ENCODE data around the gene SACM1L. TPM values are rescaled to one million over a fixed set of nuclear protein-coding genes. Genes with fewer than 3 reads are reported as not detected.
"Not testable (repeated sequence)": the region's sequence is repeated elsewhere in the genome, so short reads cannot be mapped to it uniquely, and the experiment has no call there.

Gene SACM1L
- total and polyA plus RNA-seq, 4 experiments from 2014 or later: 27.6 to 104 (median 67.4) TPM

GRCh38 chr3:45751537-45752242 is 62.5 kb downstream of the SACM1L start:
- intact Hi-C loops (cut with micrococcal nuclease): no loop called here
- no peaks in the 10 kb centered on the region for H3K9me3 Mint-ChIP-seq
- H3K36me3 Mint-ChIP-seq: peaks cover 7 to 21% of the 10 kb centered on the region in 2 donors
- POLR2A ChIA-PET (ENCODE audit: partially characterized antibody): no interaction called here
- peaks cover 6% of the 10 kb centered on the region for H3K36me3 ChIP-seq (ENCODE audit: insufficient read depth, low read length)
- H3K4me3 ChIP-seq (ENCODE audit: low read length in 2 of 2): no peak overlapping the region
- no peak overlapping the region for H3K27ac ChIP-seq (ENCODE audit: low read depth, low read length)
- DNase-seq: no peak
- H3K27me3 ChIP-seq (ENCODE audit: insufficient read depth, low read length): no peaks in the 10 kb centered on the region
- no peaks in the 10 kb centered on the region for H3K9me3 ChIP-seq (ENCODE audit: control insufficient read depth in 1 of 2, low read length in 2 of 2)
- no peaks in the 10 kb centered on the region for H3K4me1 Mint-ChIP-seq
- H3K27me3 Mint-ChIP-seq: no peaks in the 10 kb centered on the region
- H3K4me1 ChIP-seq (ENCODE audit: insufficient read depth, low read length): no peaks in the 10 kb centered on the region
- no peak overlapping the region for H3K27ac Mint-ChIP-seq
- CTCF ChIA-PET (ENCODE audit: partially characterized antibody): no interaction called here
- H3K4me3 Mint-ChIP-seq: no peak overlapping the region

GRCh38 chr3:45753095-45753494 is 63.9 kb downstream of the SACM1L start:
- intact Hi-C loops (cut with micrococcal nuclease): no loop called here
- no peaks in the 10 kb centered on the region for H3K9me3 ChIP-seq (ENCODE audit: control insufficient read depth in 1 of 2, low read length in 2 of 2)
- H3K4me3 Mint-ChIP-seq: no peak overlapping the region
- DNase-seq: no peak
- H3K36me3 ChIP-seq (ENCODE audit: insufficient read depth, low read length): no peaks in the 10 kb centered on the region
- H3K9me3 Mint-ChIP-seq: no peaks in the 10 kb centered on the region
- no peaks in the 10 kb centered on the region for H3K4me1 Mint-ChIP-seq
- peaks cover 1 to 15% of the 10 kb centered on the region in 2 donors for H3K36me3 Mint-ChIP-seq
- H3K27ac Mint-ChIP-seq: no peak overlapping the region
- no peaks in the 10 kb centered on the region for H3K27me3 ChIP-seq (ENCODE audit: insufficient read depth, low read length)
- H3K4me1 ChIP-seq (ENCODE audit: insufficient read depth, low read length): no peaks in the 10 kb centered on the region
- no peaks in the 10 kb centered on the region for H3K27me3 Mint-ChIP-seq
- CTCF ChIA-PET (ENCODE audit: partially characterized antibody): interaction anchor here (0.6 kb wide), 1 partner anchor 736 kb away, joined by 3 read pairs; no protein-coding TSS in a partner anchor
- no peak overlapping the region for H3K27ac ChIP-seq (ENCODE audit: low read depth, low read length)
- POLR2A ChIA-PET (ENCODE audit: partially characterized antibody): no interaction called here
- no peak overlapping the region for H3K4me3 ChIP-seq (ENCODE audit: low read length in 2 of 2)

- peak overlapping the region in 1 of 7 donors; percentile 43 for H3K27ac Mint-ChIP-seq
- DNase-seq: no peak
- no peaks in the 10 kb centered on the region for H3K9me3 Mint-ChIP-seq
- POLR2A ChIA-PET (ENCODE audit: partially characterized antibody): no interaction called here
- no peaks in the 10 kb centered on the region for H3K9me3 ChIP-seq (ENCODE audit: control insufficient read depth in 1 of 2, low read length in 2 of 2)
- no peak overlapping the region for H3K4me3 Mint-ChIP-seq
- H3K4me1 ChIP-seq (ENCODE audit: insufficient read depth, low read length): no peaks in the 10 kb centered on the region
- peaks cover 0 to 12% of the 10 kb centered on the region in 2 donors for H3K36me3 Mint-ChIP-seq
- intact Hi-C loops (cut with micrococcal nuclease): no loop called here
- no peaks in the 10 kb centered on the region for H3K27me3 ChIP-seq (ENCODE audit: insufficient read depth, low read length)
- H3K27ac ChIP-seq (ENCODE audit: low read depth, low read length): no peak overlapping the region
- H3K4me1 Mint-ChIP-seq: no peaks in the 10 kb centered on the region
- H3K27me3 Mint-ChIP-seq: no peaks in the 10 kb centered on the region
- H3K4me3 ChIP-seq (ENCODE audit: low read length in 2 of 2): no peak overlapping the region
- CTCF ChIA-PET (ENCODE audit: partially characterized antibody): interaction anchor here (1.3 kb wide), 1 partner anchor 175 kb away, joined by 6 read pairs; no protein-coding TSS in a partner anchor
- H3K36me3 ChIP-seq (ENCODE audit: insufficient read depth, low read length): no peaks in the 10 kb centered on the region
Observed at GRCh38 chr3:45754461-45754860, 65.3 kb downstream of the SACM1L start.

- DNase-seq: no peak
- no peak overlapping the region for H3K4me3 ChIP-seq (ENCODE audit: low read length in 2 of 2)
- Mint-ChIP-seq H3K9me3 (no peaks in the 10 kb centered on the region), H3K4me3 (no peak overlapping the region), H3K36me3 (peaks cover 0 to 12% of the 10 kb centered on the region in 2 donors), H3K27ac (no peak overlapping the region), H3K27me3 (no peaks in the 10 kb centered on the region), H3K4me1 (no peaks in the 10 kb centered on the region)
- ChIA-PET POLR2A (ENCODE audit: partially characterized antibody) (no interaction called here), CTCF (ENCODE audit: partially characterized antibody) (interaction anchor here (1.3 kb wide), 1 partner anchor 173 kb away, joined by 6 read pairs; no protein-coding TSS in a partner anchor)
- H3K4me1 ChIP-seq (ENCODE audit: insufficient read depth, low read length): no peaks in the 10 kb centered on the region
- no peak overlapping the region for H3K27ac ChIP-seq (ENCODE audit: low read depth, low read length)
- no peaks in the 10 kb centered on the region for H3K36me3 ChIP-seq (ENCODE audit: insufficient read depth, low read length)
- H3K27me3 ChIP-seq (ENCODE audit: insufficient read depth, low read length): no peaks in the 10 kb centered on the region
- intact Hi-C loops (cut with micrococcal nuclease): no loop called here
- H3K9me3 ChIP-seq (ENCODE audit: control insufficient read depth in 1 of 2, low read length in 2 of 2): no peaks in the 10 kb centered on the region
Observed at GRCh38 chr3:45756055-45756454, 66.9 kb downstream of the SACM1L start.

- H3K27me3 ChIP-seq (ENCODE audit: insufficient read depth, low read length); H3K36me3 ChIP-seq (ENCODE audit: insufficient read depth, low read length); intact Hi-C loops (cut with micrococcal nuclease); CTCF ChIA-PET (ENCODE audit: partially characterized antibody); H3K27me3 Mint-ChIP-seq; H3K4me3 Mint-ChIP-seq; H3K27ac Mint-ChIP-seq; H3K27ac ChIP-seq (ENCODE audit: low read depth, low read length); H3K9me3 ChIP-seq (ENCODE audit: control insufficient read depth in 1 of 2, low read length in 2 of 2); H3K4me1 Mint-ChIP-seq; DNase-seq; H3K9me3 Mint-ChIP-seq; H3K4me1 ChIP-seq (ENCODE audit: insufficient read depth, low read length); H3K4me3 ChIP-seq (ENCODE audit: low read length in 2 of 2); POLR2A ChIA-PET (ENCODE audit: partially characterized antibody): not testable (repeated sequence)
- peaks cover 0 to 12% of the 10 kb centered on the region in 2 donors for H3K36me3 Mint-ChIP-seq
Observed at GRCh38 chr3:45757141-45757540, 67.9 kb downstream of the SACM1L start.

GRCh38 chr3:45758871-45759270 is 69.7 kb downstream of the SACM1L start:
- Histone ChIP-seq H3K9me3 (ENCODE audit: control insufficient read depth in 1 of 2, low read length in 2 of 2) (no peaks in the 10 kb centered on the region), H3K4me1 (ENCODE audit: insufficient read depth, low read length) (no peaks in the 10 kb centered on the region), H3K36me3 (ENCODE audit: insufficient read depth, low read length) (no peaks in the 10 kb centered on the region), H3K27ac (ENCODE audit: low read depth, low read length) (no peak overlapping the region), H3K4me3 (ENCODE audit: low read length in 2 of 2) (no peak overlapping the region), H3K27me3 (ENCODE audit: insufficient read depth, low read length) (no peaks in the 10 kb centered on the region)
- DNase-seq: no peak
- Mint-ChIP-seq H3K36me3 (peaks cover 0 to 6% of the 10 kb centered on the region in 2 donors), H3K27me3 (no peaks in the 10 kb centered on the region), H3K4me1 (peaks cover 0 to 4% (median 3%) of the 10 kb centered on the region in 4 donors), H3K27ac (no peak overlapping the region), H3K9me3 (no peaks in the 10 kb centered on the region), H3K4me3 (no peak overlapping the region)
- ChIA-PET CTCF (ENCODE audit: partially characterized antibody) (interaction anchor here (0.8 to 6.4 kb wide), 5 partner anchors 15 to 320 kb away, joined by 3 to 65 read pairs (median 5); no protein-coding TSS in a partner anchor), POLR2A (ENCODE audit: partially characterized antibody) (interaction anchor here (1.1 kb wide), 1 partner anchor 171 kb away, joined by 3 read pairs; no protein-coding TSS in a partner anchor)
- intact Hi-C loops (cut with micrococcal nuclease): no loop called here

- no peak overlapping the region for H3K27ac ChIP-seq (ENCODE audit: low read depth, low read length)
- Mint-ChIP-seq H3K36me3 (no peaks in the 10 kb centered on the region), H3K4me3 (no peak overlapping the region), H3K27me3 (peaks cover 0 to 4% of the 10 kb centered on the region in 2 donors), H3K4me1 (peaks cover 0 to 4% (median 3%) of the 10 kb centered on the region in 4 donors), H3K9me3 (no peaks in the 10 kb centered on the region), H3K27ac (no peak overlapping the region)
- H3K27me3 ChIP-seq (ENCODE audit: insufficient read depth, low read length): no peaks in the 10 kb centered on the region
- no peaks in the 10 kb centered on the region for H3K9me3 ChIP-seq (ENCODE audit: control insufficient read depth in 1 of 2, low read length in 2 of 2)
- no peaks in the 10 kb centered on the region for H3K4me1 ChIP-seq (ENCODE audit: insufficient read depth, low read length)
- intact Hi-C loops (cut with micrococcal nuclease): loop anchor here (10.0 kb wide), 1 partner anchor 615 kb away; the partner anchor contains the start of gene CCR5
- H3K4me3 ChIP-seq (ENCODE audit: low read length in 2 of 2): no peak overlapping the region
- no peaks in the 10 kb centered on the region for H3K36me3 ChIP-seq (ENCODE audit: insufficient read depth, low read length)
- ChIA-PET CTCF (ENCODE audit: partially characterized antibody) (interaction anchor here (0.8 to 6.4 kb wide), 12 partner anchors 11 to 319 kb away, joined by 3 to 65 read pairs (median 4); partner anchors contain the start of gene CXCR6), POLR2A (ENCODE audit: partially characterized antibody) (interaction anchor here (1.1 kb wide), 1 partner anchor 170 kb away, joined by 3 read pairs; no protein-coding TSS in a partner anchor)
- DNase-seq: no peak
Observed at GRCh38 chr3:45759851-45760250, 70.7 kb downstream of the SACM1L start.
